Erythroblast (primary cell): ENCODE results near the gene CCDC192.

Experiments used
- DNase-seq, 2 experiments: peaks; one replicate each; lab custom pipeline; 2025; lab: John Stamatoyannopoulos, UW
- GATA1 ChIP-seq: IDR thresholded peaks from 2 replicates; pipeline ENCODE4 v1.6.1; 2011; ENCODE audit warnings: low read depth, mild to moderate bottlenecking, control low read depth, low read length, moderate library complexity
- POLR2A ChIP-seq: IDR thresholded peaks from 2 replicates; pipeline ENCODE4 v1.6.1; 2011; ENCODE audit warnings: mild to moderate bottlenecking, low read length

Gene CCDC192

GRCh38 chr5:127821896-127822295, 118.7 kb downstream of the CCDC192 start:
- no peak for TF ChIP-seq GATA1
- no peak for TF ChIP-seq POLR2A
- no peak for DNase-seq

- no peak for DNase-seq
Measured at GRCh38 chr5:127824126-127824525, 120.9 kb downstream of the CCDC192 start.

GRCh38 chr5:127826011-127826410, 122.8 kb downstream of the CCDC192 start:
- no peak for DNase-seq
- no peak for TF ChIP-seq POLR2A
- TF ChIP-seq GATA1: no peak

More at GRCh38 chr5:127824126-127824525, 120.9 kb downstream of the CCDC192 start:
- TF ChIP-seq POLR2A (no peak), GATA1 (no peak)

- no peak for TF ChIP-seq GATA1
- no peak for TF ChIP-seq POLR2A
- no peak for DNase-seq
Measured at GRCh38 chr5:127827451-127827850, 124.3 kb downstream of the CCDC192 start.

- DNase-seq: no peak
- TF ChIP-seq GATA1 (no peak), POLR2A (no peak)
Measured at GRCh38 chr5:127830157-127830556, 127.0 kb downstream of the CCDC192 start.

GRCh38 chr5:127830829-127831598, 127.8 kb downstream of the CCDC192 start:
- TF ChIP-seq POLR2A (no peak), GATA1 (no peak)

GRCh38 chr5:127832067-127832466, 128.9 kb downstream of the CCDC192 start:
- TF ChIP-seq GATA1: no peak
- TF ChIP-seq POLR2A: no peak
- no peak for DNase-seq

More at GRCh38 chr5:127830829-127831598, 127.8 kb downstream of the CCDC192 start:
- no peak for DNase-seq

- TF ChIP-seq GATA1: no peak
- TF ChIP-seq POLR2A: no peak
- no peak for DNase-seq
Measured at GRCh38 chr5:127834094-127834531, 130.9 kb downstream of the CCDC192 start.

GRCh38 chr5:127834554-127834953, 131.4 kb downstream of the CCDC192 start:
- no peak for TF ChIP-seq POLR2A
- no peak for TF ChIP-seq GATA1
- no peak for DNase-seq

- DNase-seq: no peak
- no peak for TF ChIP-seq POLR2A
Measured at GRCh38 chr5:127838661-127839060, 135.5 kb downstream of the CCDC192 start.

- TF ChIP-seq GATA1 (no peak), POLR2A (no peak)
- no peak for DNase-seq
Measured at GRCh38 chr5:127839072-127839471, 135.9 kb downstream of the CCDC192 start.

- no peak for TF ChIP-seq POLR2A
- no peak for TF ChIP-seq GATA1
- no peak for DNase-seq
Measured at GRCh38 chr5:127839496-127840197, 136.5 kb downstream of the CCDC192 start.

- TF ChIP-seq GATA1 (no peak), POLR2A (no peak)
- DNase-seq: no peak
Measured at GRCh38 chr5:127840198-127840524, 137.0 kb downstream of the CCDC192 start.

GRCh38 chr5:127840809-127841208, 137.6 kb downstream of the CCDC192 start:
- TF ChIP-seq GATA1: no peak
- TF ChIP-seq POLR2A: no peak
- DNase-seq: no peak
